Neural cell (in vitro differentiated cells): ENCODE data around the gene CFAP157. TPM values are rescaled to one million over a fixed set of nuclear protein-coding genes. Genes with fewer than 3 reads are reported as not detected.

Experiments used
- H2AFZ ChIP-seq: fragments of 200-600, 300-800 bp; sonication (generic), shearing (Covaris generic); 2 replicates; pipeline ENCODE4 v1.6.0; 2014; ENCODE audit warnings: low read depth, mild to moderate bottlenecking, antibody characterized with exemption, low read length, moderate library complexity
- H3F3A ChIP-seq: fragments of 200-600 bp; shearing (Covaris generic); 2 replicates; pipeline ENCODE4 v1.6.1; 2016; ENCODE audit warnings: mild to moderate bottlenecking, moderate library complexity, mixed read lengths, antibody characterized with exemption, low read length; ENCODE audit not compliant: insufficient read depth, poor library complexity, severe bottlenecking
- H3K27ac ChIP-seq: fragments of 200-600, 300-800 bp; sonication (generic), shearing (Covaris generic); 2 replicates; pipeline ENCODE4 v1.5.1; 2014; ENCODE audit warnings: mild to moderate bottlenecking, low read length, moderate library complexity
- H3K27me3 ChIP-seq: fragments of 300-800, 200-600 bp; sonication (generic), shearing (Covaris generic); 2 replicates; pipeline ENCODE4 v1.6.0; 2014; ENCODE audit warnings: mild to moderate bottlenecking, low read depth, low read length, moderate library complexity; ENCODE audit not compliant: insufficient read depth
- H3K36me3 ChIP-seq: fragments of 300-800, 200-600 bp; sonication (generic), shearing (Covaris generic); 2 replicates; pipeline ENCODE4 v1.5.1; 2014; ENCODE audit warnings: mild to moderate bottlenecking, antibody characterized with exemption, low read length, moderate library complexity; ENCODE audit not compliant: insufficient read depth
- H3K4me2 ChIP-seq: fragments of 300-800, 200-600 bp; sonication (generic), shearing (Covaris generic); 2 replicates; pipeline ENCODE4 v1.6.0; 2014; ENCODE audit warnings: mild to moderate bottlenecking, low read length
- H3K4me3 ChIP-seq: fragments of 300-800, 200-600 bp; sonication (generic), shearing (Covaris generic); 2 replicates; pipeline ENCODE4 v1.5.1; 2014; ENCODE audit warnings: mild to moderate bottlenecking, low read length, moderate library complexity
- H3K79me2 ChIP-seq: fragments of 200-600 bp; shearing (Covaris generic); replicated peaks from 2 replicates; pipeline ENCODE4 v1.6.0; 2014; ENCODE audit warnings: mild to moderate bottlenecking, low read length, moderate library complexity; ENCODE audit not compliant: insufficient read depth
- H3K9ac ChIP-seq: fragments of 300-800, 200-600 bp; sonication (generic), shearing (Covaris generic); 2 replicates; pipeline ENCODE4 v1.6.1; 2016; ENCODE audit warnings: mild to moderate bottlenecking, low read length, mixed read lengths
- H3K9me2 ChIP-seq: fragments of 200-600 bp; shearing (Covaris generic); 2 replicates; pipeline ENCODE4 v1.6.1; 2016; ENCODE audit warnings: mild to moderate bottlenecking, low read length, mixed read lengths; ENCODE audit not compliant: insufficient read depth
- H3K9me3 ChIP-seq: fragments of 200-600, 300-800 bp; sonication (generic), shearing (Covaris generic); 2 replicates; pipeline ENCODE4 v1.6.1; 2016; ENCODE audit warnings: mild to moderate bottlenecking, mixed run types, low read length, moderate library complexity, mixed read lengths
- H4K20me1 ChIP-seq: fragments of 200-600 bp; shearing (Covaris generic); 2 replicates; pipeline ENCODE4 v1.6.1; 2016; ENCODE audit warnings: mild to moderate bottlenecking, mixed run types; ENCODE audit not compliant: insufficient read depth
- CTCF ChIP-seq: fragments of 450-650 bp; IDR thresholded peaks from 2 replicates; pipeline ENCODE4 v1.5.1; 2014; ENCODE audit warnings: antibody characterized with exemption, mild to moderate bottlenecking, moderate library complexity; ENCODE audit not compliant: poor library complexity, severe bottlenecking
- EP300 ChIP-seq: fragments of 450-650 bp; conservative IDR thresholded peaks from 2 replicates; pipeline ENCODE4 v1.6.1; 2014; ENCODE audit warnings: antibody characterized with exemption, mild to moderate bottlenecking, moderate library complexity; ENCODE audit not compliant: poor library complexity, severe bottlenecking
- EZH2 ChIP-seq: fragments of 200-600, 300-800 bp; shearing (Covaris generic), sonication (generic); IDR thresholded peaks from 2 replicates; pipeline ENCODE4 v1.6.1; 2014; ENCODE audit warnings: antibody characterized with exemption, low read length, borderline replicate concordance, mild to moderate bottlenecking; ENCODE audit not compliant: insufficient read depth, poor library complexity, severe bottlenecking
- MXI1 ChIP-seq: fragments of 450-650 bp; conservative IDR thresholded peaks from 2 replicates; pipeline ENCODE4 v1.6.1; 2014; ENCODE audit warnings: antibody characterized with exemption, mild to moderate bottlenecking; ENCODE audit not compliant: poor library complexity, severe bottlenecking
- POLR2AphosphoS5 ChIP-seq: IDR thresholded peaks from 2 replicates; pipeline ENCODE4 v1.6.1; 2012
- RAD21 ChIP-seq: fragments of 450-650 bp; conservative IDR thresholded peaks from 2 replicates; pipeline ENCODE4 v1.6.1; 2014; ENCODE audit warnings: antibody characterized with exemption, mild to moderate bottlenecking, moderate library complexity
- REST ChIP-seq: IDR thresholded peaks from 2 replicates; pipeline ENCODE4 v1.6.1; 2012; ENCODE audit warnings: borderline replicate concordance
- SMC3 ChIP-seq: fragments of 450-650 bp; conservative IDR thresholded peaks from 2 replicates; pipeline ENCODE4 v1.6.1; 2014; ENCODE audit warnings: antibody characterized with exemption, mild to moderate bottlenecking, moderate library complexity; ENCODE audit not compliant: poor library complexity
- TAF1 ChIP-seq: IDR thresholded peaks from 2 replicates; pipeline ENCODE4 v1.6.1; 2012; ENCODE audit warnings: low read depth
- polyA plus RNA-seq: library from polyadenylated mRNA; depleted of rRNA; stranded (reverse); fragments of >200 nt; gene quantifications from 2 replicates; pipeline ENCODE4 v1.2.3, GENCODE V29; 2014

CFAP157 gene
- polyA plus RNA-seq, 1 donor from 2014 or later = 1.3 TPM

- Histone ChIP-seq H3K9ac (peak overlapping the region; percentile 100), H3K27ac (peak overlapping the region; percentile 98), H3K4me2 (peak overlapping the region; percentile 36), H3K27me3 (no peaks in the 10 kb centered on the region), H3K36me3 (no peaks in the 10 kb centered on the region), H3K9me2 (no peaks in the 10 kb centered on the region), H4K20me1 (no peaks in the 10 kb centered on the region), H3K9me3 (no peaks in the 10 kb centered on the region), H3F3A (no peaks in the 10 kb centered on the region), H3K79me2 (peaks cover 26% of the 10 kb centered on the region), H2AFZ (no peak overlapping the region), H3K4me3 (peak overlapping the region; percentile 100)
- no peak for TF ChIP-seq EP300
- no peak for TF ChIP-seq RAD21
- no peak for TF ChIP-seq TAF1
- TF ChIP-seq REST = no peak
- no peak for TF ChIP-seq EZH2
- no peak for TF ChIP-seq SMC3
- TF ChIP-seq MXI1 = no peak
- TF ChIP-seq POLR2AphosphoS5 = no peak
- TF ChIP-seq CTCF = no peak
Measured at GRCh38 chr9:127753622-127754021, 46.8 kb downstream of the CFAP157 start.

- H3K4me3 ChIP-seq = peak overlapping the region; percentile 100
- H3K27ac ChIP-seq = peak overlapping the region; percentile 98
- H2AFZ ChIP-seq = peak overlapping the region; percentile 8
- H3K9me3 ChIP-seq = no peaks in the 10 kb centered on the region
- H3K4me2 ChIP-seq = peak overlapping the region; percentile 36
- no peaks in the 10 kb centered on the region for H3K9me2 ChIP-seq
- H3K79me2 ChIP-seq = peaks cover 26% of the 10 kb centered on the region
- peak overlapping the region; percentile 100 for H3K9ac ChIP-seq
- no peaks in the 10 kb centered on the region for H3K27me3 ChIP-seq
- H4K20me1 ChIP-seq = no peaks in the 10 kb centered on the region
- no peaks in the 10 kb centered on the region for H3F3A ChIP-seq
- TF ChIP-seq EP300 (peak; percentile 64), REST (peak; percentile 59), EZH2 (no peak), SMC3 (peak; percentile 48), POLR2AphosphoS5 (peak; percentile 98), CTCF (no peak), RAD21 (peak; percentile 53), TAF1 (peak; percentile 94), MXI1 (peak; percentile 49)
- no peaks in the 10 kb centered on the region for H3K36me3 ChIP-seq
Measured at GRCh38 chr9:127754099-127755060, 47.6 kb downstream of the CFAP157 start.
